Esophagus mucosa (tissue), 1 donor: ENCODE results near the gene TTYH2. TPM values are rescaled to one million over a fixed set of nuclear protein-coding genes. Genes with fewer than 3 reads are reported as not detected.
"Not testable (repeated sequence)": the region's sequence is repeated elsewhere in the genome, so short reads cannot be mapped to it uniquely, and the experiment has no call there.

Experiments used
- ATAC-seq: fragments of 200-7000 bp; cut with Tn5 transposase; one replicate; pipeline ENCODE4 v1.9.1; 2020
- total RNA-seq: library from RNA; stranded (reverse); gene quantifications from one replicate; pipeline ENCODE4 v1.2.4, GENCODE V29; 2023
- donor health status: DM: yes; HTN: yes; CAD: no.

The TTYH2 gene, protein sequence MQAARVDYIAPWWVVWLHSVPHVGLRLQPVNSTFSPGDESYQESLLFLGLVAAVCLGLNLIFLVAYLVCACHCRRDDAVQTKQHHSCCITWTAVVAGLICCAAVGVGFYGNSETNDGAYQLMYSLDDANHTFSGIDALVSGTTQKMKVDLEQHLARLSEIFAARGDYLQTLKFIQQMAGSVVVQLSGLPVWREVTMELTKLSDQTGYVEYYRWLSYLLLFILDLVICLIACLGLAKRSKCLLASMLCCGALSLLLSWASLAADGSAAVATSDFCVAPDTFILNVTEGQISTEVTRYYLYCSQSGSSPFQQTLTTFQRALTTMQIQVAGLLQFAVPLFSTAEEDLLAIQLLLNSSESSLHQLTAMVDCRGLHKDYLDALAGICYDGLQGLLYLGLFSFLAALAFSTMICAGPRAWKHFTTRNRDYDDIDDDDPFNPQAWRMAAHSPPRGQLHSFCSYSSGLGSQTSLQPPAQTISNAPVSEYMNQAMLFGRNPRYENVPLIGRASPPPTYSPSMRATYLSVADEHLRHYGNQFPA
- 0.88 TPM for total RNA-seq

DNA sequence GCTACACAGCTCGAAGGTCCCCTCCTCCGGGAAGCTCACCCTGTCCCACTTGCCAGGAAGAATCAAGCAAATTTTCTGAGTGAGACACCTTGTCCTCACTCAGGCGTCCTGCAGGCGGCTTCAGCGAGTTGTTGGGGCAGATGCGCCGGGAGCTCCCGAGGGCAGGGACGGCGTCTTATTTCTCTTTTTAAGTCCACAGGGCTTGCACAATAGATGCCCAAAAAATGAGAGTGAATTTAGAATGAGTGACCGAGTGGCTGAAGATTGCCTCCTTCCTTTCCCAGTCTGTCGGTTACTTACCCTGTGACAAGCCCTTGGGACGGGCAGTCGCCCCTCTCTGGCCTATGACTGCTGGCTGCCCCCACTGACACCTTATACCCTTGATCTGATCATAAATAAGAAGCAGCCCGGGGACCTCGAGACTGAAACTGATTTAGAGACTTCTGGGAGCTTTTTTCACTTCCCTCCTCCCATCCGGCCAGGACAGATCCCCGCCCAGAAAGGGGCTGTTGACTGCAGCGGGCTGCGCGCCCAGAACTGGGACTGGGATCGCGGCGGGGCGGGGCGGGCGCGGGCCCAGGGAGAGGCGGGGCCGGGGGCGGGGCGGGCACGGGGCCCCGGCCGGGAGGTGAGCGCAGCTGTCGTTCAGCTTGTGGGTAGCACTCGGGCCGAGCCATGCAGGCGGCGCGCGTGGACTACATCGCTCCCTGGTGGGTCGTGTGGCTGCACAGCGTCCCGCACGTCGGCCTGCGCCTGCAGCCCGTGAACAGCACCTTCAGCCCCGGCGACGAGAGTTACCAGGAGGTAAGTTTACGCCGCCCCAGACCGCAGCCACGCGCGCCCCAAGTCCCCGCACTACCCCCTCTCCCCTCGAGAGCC is at the start of gene TTYH2:
Gene TTYH2, plus strand, starts transcription at position 659 of the 879 bp plus-strand sequence. Its CDS starts 17 bp downstream, at position 676.
- ATAC-seq: peak; percentile 76

DNA sequence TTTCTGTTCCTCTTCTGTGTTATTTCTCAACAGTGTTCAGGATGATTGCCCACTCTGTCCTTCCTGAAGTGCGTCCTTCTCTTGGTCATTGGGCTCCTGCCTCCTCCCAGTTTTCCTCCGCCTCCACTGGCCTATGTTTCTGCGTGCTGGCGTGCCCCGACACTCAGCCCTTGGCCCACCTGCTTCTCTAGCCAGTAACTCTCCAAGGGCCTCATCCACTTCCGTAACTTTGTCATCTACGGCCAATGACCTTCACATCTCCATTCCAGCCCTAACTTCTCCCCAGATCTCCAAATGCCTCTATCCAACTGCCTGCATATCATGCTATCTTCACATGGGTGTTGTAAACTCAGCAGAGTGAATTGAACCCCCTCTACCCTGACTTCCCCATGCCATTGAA is 49.5 kb upstream of the TTYH2 start:
- no peak for ATAC-seq

DNA sequence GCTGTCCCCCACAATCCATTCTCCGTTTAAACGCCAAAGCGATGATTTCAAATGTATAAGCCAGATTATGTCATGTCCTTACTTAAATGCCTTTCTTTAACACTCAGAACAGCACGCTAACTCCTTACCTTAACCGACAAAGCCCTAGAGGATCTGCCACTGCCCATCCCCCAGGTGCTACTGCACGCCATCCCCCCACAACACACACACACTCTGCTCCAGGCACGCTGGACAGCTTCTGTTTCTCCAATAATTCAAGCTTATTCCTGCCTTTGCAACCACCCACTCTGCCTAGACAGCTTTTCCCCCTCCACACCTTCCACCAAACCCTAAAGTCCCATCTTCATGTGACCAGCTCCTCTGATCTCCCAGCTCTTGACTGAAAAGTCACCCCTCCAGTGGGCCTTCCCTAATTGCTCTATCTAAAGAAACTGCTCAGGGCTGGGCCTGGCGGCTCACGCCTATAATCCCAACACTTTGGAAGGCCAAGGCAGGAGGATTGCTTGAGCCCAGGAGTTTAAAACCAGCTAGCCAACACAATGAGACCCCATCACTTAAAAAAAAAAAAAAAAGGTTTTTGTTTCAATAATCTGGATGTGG is 48.8 kb upstream of the TTYH2 start:
- no peak for ATAC-seq

DNA sequence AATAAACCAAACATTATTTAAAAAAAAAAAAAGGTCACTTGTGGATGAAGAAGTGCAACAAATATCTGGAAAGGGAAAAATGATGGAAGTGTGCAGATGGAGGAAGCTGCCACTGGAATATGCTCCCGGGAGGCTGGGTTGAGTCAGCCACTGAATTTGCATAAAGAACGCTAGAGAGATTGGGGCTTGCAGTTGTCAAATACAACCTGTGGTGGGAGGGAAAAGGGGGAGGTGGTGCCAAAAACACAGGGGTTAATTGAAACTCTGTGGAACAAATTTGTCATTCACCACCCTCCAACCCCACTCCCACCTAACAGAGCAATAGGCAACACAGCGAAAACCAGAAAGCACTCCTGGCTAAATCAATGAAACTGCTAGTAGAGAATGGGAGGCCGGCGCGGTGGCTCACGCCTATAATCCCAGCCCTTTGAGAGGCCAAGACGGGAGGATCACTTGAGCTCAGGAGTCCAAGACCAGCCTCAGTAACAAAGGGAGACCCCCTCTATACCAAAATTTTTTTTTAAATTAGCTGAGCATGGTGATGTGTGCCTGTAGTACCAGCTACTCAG is 47.5 kb upstream of the TTYH2 start:
- ATAC-seq: no peak

DNA sequence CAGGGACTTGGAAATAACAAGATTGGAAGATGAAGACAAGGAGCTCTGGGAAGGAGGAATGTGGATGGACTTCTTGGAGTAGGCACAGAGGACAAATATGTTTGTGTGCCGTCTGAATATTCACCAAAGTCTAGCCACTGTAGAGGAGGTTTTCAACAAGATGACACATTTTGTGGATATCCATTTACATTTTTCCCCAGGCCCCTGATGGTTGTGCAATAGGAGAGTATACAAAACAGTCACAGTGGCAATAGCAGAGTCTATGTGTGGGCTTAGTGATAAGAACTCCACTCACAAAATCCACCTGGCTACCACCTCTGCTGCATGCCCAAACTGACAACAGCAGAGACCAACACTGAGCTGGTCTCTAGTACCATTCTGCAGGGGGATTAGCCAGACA is 42.4 kb upstream of the TTYH2 start:
- ATAC-seq: no peak

DNA sequence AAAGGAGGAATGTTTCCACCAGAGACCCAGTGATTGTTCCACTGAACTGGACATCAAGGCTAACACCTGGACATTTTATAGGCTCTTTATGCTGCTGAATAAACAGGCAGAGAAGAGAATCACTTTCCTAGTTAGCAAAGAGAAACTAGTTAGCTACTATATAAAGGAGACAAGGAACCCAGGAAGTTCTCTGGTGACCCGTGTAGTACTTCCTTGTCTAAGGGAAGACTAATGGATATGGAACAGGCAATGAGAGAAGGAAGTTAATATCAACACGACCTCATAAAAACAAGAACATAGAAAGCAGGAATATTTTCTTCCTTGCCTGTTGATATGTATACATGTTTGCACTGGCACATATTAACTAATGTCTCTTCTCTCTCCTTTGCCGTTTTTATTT is 40.7 kb upstream of the TTYH2 start:
- ATAC-seq: no peak

DNA sequence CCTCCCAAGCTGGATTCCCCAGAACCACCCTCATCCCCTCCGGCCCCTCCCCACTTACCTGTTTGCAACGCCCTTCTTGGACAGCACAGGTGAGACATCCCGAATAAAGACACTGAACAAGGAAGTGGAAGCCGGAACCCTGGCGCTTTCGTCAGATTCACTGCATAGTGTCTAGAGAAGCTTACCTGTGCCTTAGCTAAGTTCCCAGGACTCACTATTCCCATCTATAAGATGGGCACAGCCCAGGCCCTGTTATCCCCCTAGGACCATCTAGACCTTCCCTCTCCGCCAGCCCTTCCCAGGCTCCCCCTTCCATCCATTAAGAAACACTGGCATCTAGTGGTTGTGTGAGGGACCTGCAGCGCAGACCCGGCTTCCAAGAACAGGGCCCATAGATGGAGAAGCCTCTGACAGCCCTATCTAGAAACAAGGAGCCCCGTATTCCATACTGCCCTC is 36.8 kb upstream of the TTYH2 start:
- peak; percentile 68 for ATAC-seq

DNA sequence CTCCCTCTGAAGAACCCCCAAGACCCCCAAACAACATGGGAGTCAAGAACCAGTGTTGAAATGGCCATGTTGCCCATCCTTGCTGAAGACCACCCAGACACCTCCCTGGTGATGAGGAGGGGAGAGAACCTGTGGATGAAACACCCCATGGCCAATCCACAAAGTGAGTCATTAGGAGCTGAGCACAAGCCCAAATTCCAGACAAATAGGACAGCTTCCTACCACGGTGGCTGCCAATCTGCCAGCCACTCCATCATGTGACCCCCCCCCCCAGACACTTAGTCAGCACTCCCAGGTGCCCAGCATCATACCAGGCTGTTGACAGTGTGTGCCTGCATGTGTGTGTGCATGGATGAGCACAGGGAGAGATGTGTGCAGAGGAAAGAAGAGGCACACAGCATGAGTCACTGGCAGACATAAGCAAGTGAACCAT is 36.3 kb upstream of the TTYH2 start:
- ATAC-seq: no peak

DNA sequence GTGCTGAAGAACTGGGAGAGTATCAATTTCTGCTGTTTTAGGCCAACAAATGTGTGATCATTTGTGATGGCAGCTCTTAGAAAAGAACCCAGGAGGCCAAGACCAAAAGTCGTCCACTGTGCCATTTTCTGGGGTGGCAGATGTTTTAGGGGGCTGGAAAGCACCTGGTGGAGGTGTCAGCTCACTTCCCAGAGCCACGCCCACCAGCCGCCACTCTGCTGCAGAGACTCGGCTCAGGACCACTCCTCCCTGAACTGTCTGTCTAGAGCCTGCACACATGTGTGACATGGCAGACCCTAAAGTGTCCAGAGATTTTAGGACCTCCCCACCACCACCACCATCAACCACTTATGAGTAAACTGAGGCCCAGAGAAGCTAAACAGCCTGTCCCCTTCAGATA is 33.8 kb upstream of the TTYH2 start:
- ATAC-seq: no peak

DNA sequence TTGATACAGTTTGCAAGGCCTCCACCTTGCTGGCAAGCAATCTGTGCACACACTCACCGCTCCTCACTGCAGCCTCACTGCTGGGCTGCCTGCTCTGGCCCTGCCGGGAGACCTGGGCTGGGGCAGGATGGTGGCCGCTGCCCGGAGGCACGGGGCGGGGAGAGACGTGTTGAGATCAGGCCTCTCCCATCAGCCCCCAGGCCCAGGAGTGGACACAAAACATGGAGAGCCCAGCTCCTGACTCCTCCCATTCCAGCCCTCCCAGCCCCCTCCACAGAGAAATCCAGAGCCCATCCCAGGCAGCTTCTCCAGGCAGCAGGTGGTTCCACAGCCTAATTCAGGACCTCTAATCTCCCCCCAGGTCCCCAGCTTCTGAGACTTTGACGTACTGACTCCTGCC is 33.0 kb upstream of the TTYH2 start:
- ATAC-seq: no peak

DNA sequence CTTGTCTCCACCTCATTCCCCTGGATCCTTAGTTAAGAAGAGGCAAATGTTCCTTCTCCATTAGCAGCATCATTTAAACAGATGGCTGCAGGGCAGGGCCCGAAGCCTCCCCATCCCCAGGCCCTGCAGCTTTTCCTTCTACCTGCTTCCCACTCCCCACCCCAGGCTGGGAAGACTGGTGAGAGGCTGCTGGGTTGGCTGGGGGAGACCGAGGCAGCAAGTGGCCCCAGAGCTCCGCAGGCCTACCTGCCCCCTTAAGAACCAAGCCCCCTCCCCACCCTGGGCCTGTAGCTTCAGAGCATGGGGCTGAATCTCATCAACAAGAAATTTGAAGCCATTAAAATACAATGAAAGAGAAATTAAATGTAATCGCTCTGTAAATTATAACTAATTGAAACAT is 32.0 kb upstream of the TTYH2 start:
- ATAC-seq: no peak

DNA sequence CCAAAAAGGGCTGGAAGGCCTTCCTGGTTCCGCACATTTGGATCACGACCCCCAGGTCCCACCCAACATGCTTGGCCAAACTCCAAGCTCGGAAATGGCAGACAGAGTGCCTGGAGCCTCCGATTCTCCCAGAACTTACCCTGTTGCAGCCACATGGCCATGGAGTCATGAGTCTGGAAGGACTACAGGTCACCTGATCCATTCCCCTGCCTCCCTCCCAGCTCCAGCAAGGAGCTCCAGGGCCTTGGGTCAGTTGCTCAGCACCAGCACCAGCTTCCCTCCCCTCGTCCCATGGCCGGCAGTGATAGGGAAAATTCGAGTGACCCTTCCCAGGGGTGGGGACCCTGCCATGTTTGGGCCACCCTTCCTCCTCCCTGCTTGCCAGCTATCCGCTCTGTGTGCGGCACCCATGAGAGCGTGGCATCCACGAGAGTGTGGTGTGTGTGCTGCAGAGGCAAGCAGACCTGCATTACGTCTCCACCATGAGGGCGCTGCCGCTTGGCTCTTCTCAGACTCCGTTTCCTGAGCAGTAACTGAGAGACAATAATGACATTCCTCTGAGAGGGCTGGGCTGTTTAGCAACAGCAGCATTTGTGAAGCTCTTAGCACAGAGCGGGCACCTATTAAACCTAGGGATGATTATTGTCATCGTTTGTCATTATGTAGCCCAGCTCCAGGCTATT is 31.2 kb upstream of the TTYH2 start:
- no peak for ATAC-seq

DNA sequence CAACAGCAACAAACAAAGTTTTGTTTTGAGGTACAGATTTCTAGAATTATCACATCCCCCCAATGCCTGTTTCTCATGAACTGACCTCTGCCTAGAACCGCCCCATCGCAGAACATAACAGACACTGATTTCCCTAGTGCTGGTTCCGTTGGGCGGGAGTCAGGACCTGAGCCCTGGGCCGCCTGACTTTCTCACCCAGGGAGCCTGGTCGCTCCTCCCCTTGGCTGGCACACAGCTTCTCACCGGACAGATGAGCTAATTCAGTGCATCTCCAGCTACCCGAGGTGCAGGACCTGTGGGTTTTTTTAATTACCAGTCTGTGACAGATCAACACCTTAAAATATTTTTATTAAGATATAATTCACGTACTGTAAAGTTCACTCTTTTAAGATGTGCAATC is 30.0 kb upstream of the TTYH2 start:
- ATAC-seq: no peak

DNA sequence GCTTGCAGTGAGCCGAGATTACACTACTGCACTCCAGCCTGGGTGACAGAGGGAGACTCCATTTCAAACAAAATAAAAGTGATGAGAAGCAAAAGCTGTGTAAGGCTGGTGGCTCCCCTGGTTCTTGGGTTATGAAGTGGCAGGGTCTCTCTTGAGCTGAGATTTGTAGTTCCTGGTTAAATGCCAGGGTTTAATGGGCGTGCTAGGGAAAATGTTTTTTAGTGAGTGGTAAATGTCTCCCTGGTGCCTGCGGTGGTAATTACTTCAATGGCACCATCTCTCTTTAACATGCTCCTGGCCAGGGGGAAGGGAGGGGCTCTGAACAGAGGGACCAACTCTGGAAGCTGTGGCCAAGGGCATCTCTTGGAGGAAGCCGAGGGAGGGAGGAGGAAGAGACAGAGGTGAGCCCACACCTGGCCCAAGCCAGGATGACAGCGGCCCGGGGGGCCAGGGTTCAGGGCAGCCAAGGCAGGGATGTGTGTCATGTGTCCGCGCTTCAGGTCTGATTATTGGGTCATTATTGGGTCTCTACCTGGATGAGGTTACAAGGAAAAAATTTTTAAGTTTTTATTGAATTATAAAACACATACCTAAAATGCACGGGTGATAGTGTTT is 27.7 kb upstream of the TTYH2 start:
- ATAC-seq: no peak

DNA sequence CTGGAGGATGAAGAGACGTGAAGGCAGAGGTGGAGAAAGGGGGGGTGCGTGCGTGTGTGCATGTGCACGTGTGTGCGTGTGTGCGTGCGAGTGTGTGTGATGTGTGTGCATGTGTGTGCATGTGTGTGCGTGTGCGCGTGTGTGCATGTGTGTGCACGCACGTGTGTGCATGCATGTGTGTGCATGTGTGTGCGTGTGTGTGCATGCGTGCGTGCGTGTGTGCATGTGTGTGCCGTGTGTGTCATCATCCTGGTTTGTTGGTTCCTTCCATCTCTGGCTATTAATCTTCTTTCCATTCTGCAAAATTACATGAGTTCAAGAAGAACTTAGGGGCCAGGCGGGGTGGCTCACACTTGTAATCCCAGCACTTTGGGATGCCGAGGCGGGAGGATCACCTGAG is 26.9 kb upstream of the TTYH2 start:
- no peak for ATAC-seq

DNA sequence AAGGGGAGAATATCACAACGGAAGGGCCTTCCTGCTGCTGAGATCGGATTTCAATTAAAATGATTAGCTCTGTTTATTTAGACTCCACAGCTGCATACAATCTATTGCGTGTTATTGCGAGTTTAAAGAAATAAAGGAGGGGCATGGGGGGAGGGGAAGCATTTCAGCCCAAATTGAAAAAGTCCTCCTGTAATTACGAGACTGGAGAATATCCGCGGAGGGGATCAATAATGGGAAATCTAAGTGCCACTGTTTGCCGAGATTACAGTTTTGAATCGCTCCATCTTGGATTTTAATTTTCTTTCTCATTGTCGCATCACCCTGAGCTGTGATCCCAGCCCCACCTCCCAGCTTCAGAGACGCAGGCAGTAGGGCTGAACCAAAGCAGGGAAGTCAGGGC is 25.6 kb upstream of the TTYH2 start:
- no peak for ATAC-seq

DNA sequence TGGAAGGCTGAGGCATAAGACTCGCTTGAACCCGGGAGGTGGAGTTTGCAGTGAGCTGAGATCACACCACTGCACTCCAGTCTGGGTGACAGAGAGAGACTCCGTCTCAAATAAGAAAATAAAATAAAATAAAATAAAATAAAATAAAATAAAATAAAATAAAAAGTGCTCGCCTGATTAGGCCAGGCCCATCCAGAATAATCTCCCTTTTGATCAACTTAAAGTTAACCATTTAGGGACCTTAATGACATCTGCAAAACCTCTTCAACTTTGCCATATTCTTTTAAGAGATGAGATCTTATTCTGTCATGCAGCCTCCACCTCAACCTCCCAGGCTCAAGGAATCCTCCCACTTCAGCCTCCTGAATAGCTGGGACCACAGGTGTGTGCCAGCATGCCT is 24.7 kb upstream of the TTYH2 start:
- ATAC-seq: not testable (repeated sequence)

DNA sequence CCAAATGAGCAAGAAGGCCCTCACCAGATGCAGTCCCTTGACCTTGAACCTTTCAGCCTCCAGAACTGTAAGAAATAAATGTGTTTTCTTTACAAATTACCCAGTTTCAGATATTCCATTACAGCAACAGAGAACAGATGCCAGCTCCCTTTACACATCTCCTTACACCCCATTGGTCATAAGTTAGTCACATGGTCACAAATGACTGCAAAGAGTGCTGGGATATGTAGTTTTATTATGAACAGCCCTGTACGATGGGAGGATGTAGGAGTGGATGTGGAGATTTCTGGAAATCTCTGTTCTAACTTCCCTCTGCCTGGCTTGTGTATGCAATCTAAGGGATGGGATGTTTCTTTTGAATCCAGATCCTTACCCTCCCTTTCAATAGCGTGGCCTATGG is 23.2 kb upstream of the TTYH2 start:
- peak; percentile 66 for ATAC-seq

DNA sequence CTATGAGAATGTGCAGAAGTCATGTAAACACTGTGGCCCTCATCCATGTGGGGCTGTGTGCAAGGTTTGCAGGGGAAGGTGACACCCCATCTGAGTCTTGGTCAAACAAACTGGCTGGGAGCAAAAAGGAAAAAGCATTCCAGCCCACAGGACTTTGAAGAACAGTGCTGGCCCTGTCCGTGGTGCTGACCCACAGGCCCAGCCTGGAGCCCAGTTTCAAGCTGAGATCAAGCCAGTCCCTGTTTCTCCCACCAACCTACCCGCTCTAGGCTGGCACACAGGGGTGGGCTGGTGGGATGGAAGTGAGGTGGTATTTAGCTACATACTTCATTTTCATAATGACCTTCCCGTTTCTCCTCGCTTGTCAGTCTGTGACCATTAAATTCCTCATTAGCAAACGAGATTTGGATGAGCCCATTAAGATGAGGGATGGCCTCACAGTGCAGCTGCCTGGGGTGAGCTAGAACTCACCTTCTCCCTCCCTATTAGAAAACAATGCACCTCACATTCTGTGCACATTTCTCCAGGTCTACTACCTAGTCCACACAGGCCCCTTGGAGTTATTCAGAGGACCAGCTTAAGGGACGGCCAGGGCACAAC is 22.5 kb upstream of the TTYH2 start:
- ATAC-seq: no peak

DNA sequence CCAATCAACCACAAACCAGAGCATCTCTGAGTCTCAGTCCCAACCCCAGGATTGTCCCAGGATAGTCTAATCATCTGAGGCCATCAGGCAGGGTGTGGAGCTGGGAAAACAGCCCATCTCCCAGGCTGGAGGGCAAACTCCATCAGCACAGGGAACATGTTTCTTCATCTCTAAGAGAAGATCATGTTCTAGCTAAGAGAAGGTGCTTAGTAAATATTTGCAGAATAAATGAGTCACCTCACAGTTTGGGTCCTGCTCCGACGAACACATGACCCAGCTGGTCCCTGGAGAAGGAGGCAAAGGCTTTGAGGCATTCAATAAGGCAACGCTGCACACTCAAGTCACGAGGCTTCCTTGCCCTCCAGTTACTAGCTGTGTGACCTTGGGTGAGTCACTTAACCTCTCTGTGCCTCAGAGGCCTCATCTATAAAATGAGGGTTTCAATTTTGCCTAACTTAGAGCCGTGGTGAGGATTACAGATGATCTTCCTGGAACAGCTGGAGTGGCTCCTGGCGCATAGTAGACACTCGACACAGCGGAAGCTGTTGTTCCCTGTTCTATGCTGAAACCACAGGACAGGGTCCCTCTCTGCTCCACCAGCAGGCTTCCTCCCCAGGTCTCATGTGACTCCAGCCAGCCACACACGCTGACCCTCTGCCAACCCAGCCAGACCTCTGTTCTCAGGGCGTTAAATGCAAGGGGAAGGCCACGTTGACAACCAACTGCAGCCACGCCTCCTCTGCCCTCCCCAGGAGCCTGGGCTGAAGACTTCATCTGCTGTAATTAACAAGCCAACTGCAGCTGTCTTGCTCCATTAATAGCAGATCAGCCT is 20.2 kb upstream of the TTYH2 start:
- ATAC-seq: peak; percentile 82
